ENCODE data around the gene DSC1. TPM values are rescaled to one million over a fixed set of nuclear protein-coding genes. Genes with fewer than 3 reads are reported as not detected.

Gene DSC1
- total and polyA plus RNA-seq, 7 donors = 0.09 TPM; not detected in 6

DNA sequence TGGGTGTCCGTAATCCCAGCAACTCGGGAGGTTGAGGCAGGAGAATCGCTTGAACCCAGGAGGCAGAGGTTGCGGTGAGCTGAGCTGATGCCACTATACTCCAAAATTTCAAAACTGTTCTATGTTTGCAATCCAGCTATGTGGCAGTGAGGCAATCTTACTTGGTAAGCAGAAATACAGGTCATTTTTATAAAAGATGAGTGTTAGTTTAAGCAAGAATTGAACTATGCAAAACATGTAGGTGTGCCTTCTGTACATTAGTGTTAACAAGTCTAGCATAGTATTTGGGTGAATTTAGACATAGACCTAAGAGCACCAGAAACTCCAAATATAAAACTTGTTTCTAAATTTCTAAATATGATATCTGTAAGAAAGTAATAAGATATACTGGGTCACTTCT, 7.2 kb downstream of the DSC1 start:
- intact Hi-C loops (cut with DNase I) = no loop called here
- no peak for DNase-seq
- Histone ChIP-seq H3K4me1 (no peaks in the 10 kb centered on the region), H3K4me3 (no peak overlapping the region), H3K27ac (no peak overlapping the region), H3K36me3 (no peaks in the 10 kb centered on the region), H3K27me3 (no peaks in the 10 kb centered on the region), H3K9me3 (no peaks in the 10 kb centered on the region)
- WGBS, 2 donors = 74 to 95% methylated on average over 4 of the region's 4 CpGs
- TF ChIP-seq EP300 (IDR thresholded peaks at IDR 0.05) (no peak), POLR2A (IDR thresholded peaks at IDR 0.05) (no peak), POLR2AphosphoS5 (IDR thresholded peaks at IDR 0.05) (no peak)
- TF ChIP-seq, protein P1, sequence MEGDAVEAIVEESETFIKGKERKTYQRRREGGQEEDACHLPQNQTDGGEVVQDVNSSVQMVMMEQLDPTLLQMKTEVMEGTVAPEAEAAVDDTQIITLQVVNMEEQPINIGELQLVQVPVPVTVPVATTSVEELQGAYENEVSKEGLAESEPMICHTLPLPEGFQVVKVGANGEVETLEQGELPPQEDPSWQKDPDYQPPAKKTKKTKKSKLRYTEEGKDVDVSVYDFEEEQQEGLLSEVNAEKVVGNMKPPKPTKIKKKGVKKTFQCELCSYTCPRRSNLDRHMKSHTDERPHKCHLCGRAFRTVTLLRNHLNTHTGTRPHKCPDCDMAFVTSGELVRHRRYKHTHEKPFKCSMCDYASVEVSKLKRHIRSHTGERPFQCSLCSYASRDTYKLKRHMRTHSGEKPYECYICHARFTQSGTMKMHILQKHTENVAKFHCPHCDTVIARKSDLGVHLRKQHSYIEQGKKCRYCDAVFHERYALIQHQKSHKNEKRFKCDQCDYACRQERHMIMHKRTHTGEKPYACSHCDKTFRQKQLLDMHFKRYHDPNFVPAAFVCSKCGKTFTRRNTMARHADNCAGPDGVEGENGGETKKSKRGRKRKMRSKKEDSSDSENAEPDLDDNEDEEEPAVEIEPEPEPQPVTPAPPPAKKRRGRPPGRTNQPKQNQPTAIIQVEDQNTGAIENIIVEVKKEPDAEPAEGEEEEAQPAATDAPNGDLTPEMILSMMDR (IDR thresholded peaks at IDR 0.05) = no peak

DNA sequence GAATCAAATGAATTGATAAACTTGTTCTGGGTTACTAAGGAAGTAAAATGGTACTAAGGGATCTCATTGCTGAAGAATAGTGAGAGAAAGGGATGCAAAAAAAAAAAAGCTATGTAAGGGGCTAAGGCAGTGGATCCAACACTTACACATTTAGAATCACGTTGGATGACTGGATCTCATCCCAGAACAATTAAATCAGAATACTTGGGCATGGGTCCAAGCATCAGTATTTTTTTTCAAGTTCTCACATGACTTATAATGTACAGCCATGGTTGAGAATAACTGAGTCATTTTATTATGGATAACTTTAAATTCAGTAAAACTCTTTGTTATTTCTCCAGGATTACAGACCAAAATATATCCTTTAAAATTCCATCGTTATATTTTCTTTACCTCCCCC, 8.5 kb downstream of the DSC1 start:
- Histone ChIP-seq H3K36me3 (no peaks in the 10 kb centered on the region), H3K27me3 (no peaks in the 10 kb centered on the region), H3K27ac (no peak overlapping the region), H3K4me1 (no peaks in the 10 kb centered on the region), H3K9me3 (no peaks in the 10 kb centered on the region), H3K4me3 (no peak overlapping the region)
- intact Hi-C loops (cut with DNase I) = no loop called here
- TF ChIP-seq POLR2AphosphoS5 (IDR thresholded peaks at IDR 0.05) (no peak), EP300 (IDR thresholded peaks at IDR 0.05) (no peak), POLR2A (IDR thresholded peaks at IDR 0.05) (no peak)
- TF ChIP-seq, protein P1 (IDR thresholded peaks at IDR 0.05) = no peak
- DNase-seq = no peak
- WGBS, 2 donors = 50 to 62% methylated on average over 2 of the region's 2 CpGs

DNA sequence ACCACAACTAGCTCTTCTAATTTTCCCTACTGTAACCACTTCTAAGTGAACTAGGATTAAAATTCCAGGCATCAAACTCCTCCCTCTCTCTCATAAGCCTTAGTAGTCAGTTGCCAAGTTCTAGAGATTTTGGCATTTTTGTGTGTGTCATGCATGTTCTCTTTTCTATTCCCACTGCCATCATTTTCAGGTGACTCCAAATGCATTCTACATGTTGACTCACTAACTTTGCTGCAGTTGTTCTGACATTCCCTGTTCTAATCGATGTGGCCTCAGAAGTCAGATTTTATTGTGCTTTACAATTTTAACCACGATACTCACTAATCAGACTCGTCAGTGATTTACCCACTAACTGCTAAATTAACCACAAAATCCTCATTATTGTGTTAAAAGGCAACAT, 13.3 kb downstream of the DSC1 start:
- DNase-seq = no peak
- Histone ChIP-seq H3K27me3 (no peaks in the 10 kb centered on the region), H3K27ac (no peak overlapping the region), H3K36me3 (no peaks in the 10 kb centered on the region), H3K4me1 (no peaks in the 10 kb centered on the region), H3K4me3 (no peak overlapping the region), H3K9me3 (no peaks in the 10 kb centered on the region)
- intact Hi-C loops (cut with DNase I) = no loop called here
- WGBS, 2 donors = 69 to 84% methylated on average over 3 of the region's 3 CpGs
- TF ChIP-seq POLR2AphosphoS5 (IDR thresholded peaks at IDR 0.05) (no peak), POLR2A (IDR thresholded peaks at IDR 0.05) (no peak), EP300 (IDR thresholded peaks at IDR 0.05) (no peak)
- TF ChIP-seq, protein P1 (IDR thresholded peaks at IDR 0.05) = no peak

DNA sequence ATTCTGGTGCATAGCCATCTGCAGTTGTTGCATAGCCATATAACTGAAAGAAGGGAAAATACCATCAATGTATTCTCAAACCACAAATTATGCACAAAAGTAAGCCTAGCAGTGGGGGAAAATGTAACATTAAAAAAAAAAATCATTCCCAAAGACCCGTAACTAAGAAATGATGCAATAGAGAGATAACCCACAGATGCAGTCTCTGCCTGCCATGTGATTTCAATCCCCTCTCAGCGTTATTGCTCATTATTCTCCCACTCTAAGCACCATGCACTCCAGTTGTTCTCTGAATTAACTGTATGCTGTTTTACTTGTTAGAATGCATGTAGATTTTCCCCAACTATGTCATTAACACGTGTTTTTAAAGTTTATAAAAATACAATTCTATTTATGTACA, 14.1 kb downstream of the DSC1 start:
- Histone ChIP-seq H3K9me3 (no peaks in the 10 kb centered on the region), H3K27ac (no peak overlapping the region), H3K27me3 (no peaks in the 10 kb centered on the region), H3K4me3 (no peak overlapping the region), H3K36me3 (no peaks in the 10 kb centered on the region), H3K4me1 (no peaks in the 10 kb centered on the region)
- DNase-seq = no peak
- WGBS, 2 donors = 74 to 80% methylated on average over 3 of the region's 3 CpGs
- intact Hi-C loops (cut with DNase I) = no loop called here
- TF ChIP-seq, protein P1 (IDR thresholded peaks at IDR 0.05) = no peak
- TF ChIP-seq EP300 (IDR thresholded peaks at IDR 0.05) = no peak
- no peak for TF ChIP-seq POLR2A (IDR thresholded peaks at IDR 0.05)
- no peak for TF ChIP-seq POLR2AphosphoS5 (IDR thresholded peaks at IDR 0.05)

DNA sequence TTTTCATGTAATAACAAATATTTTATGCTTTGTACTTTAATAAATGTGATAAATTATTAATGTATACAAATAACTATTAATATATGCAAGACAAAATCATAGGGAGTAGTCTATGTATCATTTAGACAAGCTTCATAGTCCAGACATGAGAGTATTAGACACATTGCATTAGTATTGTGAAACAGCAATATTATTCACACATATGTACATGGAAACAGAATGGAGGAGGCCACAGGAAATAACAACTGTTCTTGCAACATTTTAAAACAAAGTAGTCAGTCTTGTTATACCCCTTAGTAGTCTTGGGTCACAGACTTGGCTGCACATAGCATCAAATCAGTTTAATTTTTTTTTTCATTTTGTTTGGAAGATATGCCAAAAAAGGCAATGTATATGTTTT, 15.8 kb downstream of the DSC1 start:
- Histone ChIP-seq H3K36me3 (no peaks in the 10 kb centered on the region), H3K4me3 (no peak overlapping the region), H3K27ac (no peak overlapping the region), H3K27me3 (no peaks in the 10 kb centered on the region), H3K9me3 (no peaks in the 10 kb centered on the region), H3K4me1 (no peaks in the 10 kb centered on the region)
- TF ChIP-seq POLR2A (IDR thresholded peaks at IDR 0.05) (no peak), EP300 (IDR thresholded peaks at IDR 0.05) (no peak), POLR2AphosphoS5 (IDR thresholded peaks at IDR 0.05) (no peak)
- TF ChIP-seq, protein P1 (IDR thresholded peaks at IDR 0.05) = no peak
- no peak for DNase-seq
- intact Hi-C loops (cut with DNase I) = no loop called here
